Stimulated activated CD4-positive, alpha-beta T cell treated with anti-CD3 and anti-CD28 coated beads, TNF-alpha, amount 100 ng/mL, for 24 hours (primary cell): ENCODE measurements around the gene TEKT4.
A peak's percentile ranks its signal among the peaks of the same experiment; 100 is the strongest.
"Not testable (repeated sequence)": the region's sequence is repeated elsewhere in the genome, so short reads cannot be mapped to it uniquely, and the experiment has no call there.

Experiments used
- DNase-seq, 3 experiments: peaks; one replicate each; pipeline ENCODE4 v3.0.0-alpha.2; 2020; ENCODE audit warnings: low read depth in 3 of 3

Gene TEKT4, protein sequence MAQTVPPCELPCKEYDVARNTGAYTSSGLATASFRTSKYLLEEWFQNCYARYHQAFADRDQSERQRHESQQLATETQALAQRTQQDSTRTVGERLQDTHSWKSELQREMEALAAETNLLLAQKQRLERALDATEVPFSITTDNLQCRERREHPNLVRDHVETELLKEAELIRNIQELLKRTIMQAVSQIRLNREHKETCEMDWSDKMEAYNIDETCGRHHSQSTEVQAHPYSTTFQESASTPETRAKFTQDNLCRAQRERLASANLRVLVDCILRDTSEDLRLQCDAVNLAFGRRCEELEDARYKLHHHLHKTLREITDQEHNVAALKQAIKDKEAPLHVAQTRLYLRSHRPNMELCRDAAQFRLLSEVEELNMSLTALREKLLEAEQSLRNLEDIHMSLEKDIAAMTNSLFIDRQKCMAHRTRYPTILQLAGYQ

DNA sequence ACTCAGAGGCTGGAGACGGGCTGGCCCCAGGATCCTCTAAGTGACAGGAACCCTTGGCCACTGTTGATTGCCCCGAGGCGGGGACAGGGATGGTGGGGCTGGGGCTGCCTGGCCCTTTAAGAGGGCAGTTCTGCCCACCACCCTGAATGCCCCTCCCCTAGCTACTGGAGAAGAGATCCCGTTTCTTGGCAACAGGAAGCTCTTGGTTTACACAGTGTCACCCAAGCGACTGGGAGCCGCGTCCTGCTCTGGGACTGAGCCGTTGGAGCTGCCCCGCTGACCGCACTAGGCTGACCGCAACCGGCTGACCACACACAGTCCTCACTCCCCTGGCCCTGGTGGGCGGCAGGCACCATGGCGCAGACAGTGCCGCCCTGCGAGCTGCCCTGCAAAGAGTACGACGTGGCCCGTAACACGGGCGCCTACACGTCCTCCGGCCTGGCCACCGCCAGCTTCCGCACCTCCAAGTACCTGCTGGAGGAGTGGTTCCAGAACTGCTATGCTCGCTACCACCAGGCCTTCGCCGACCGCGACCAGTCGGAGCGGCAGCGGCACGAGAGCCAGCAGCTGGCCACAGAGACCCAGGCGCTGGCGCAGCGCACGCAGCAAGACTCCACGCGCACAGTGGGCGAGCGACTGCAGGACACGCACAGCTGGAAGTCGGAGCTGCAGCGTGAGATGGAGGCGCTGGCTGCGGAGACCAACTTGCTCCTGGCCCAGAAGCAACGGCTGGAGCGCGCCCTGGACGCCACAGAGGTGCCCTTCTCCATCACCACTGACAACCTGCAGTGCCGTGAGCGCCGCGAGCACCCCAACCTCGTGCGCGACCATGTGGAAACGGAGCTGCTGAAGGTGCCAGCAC lies at the start of gene TEKT4:
TEKT4 (plus strand) TSS at position 205 of the 862 bp plus-strand sequence; CDS start at position 355, 150 bp downstream.
- DNase-seq: no peak

DNA sequence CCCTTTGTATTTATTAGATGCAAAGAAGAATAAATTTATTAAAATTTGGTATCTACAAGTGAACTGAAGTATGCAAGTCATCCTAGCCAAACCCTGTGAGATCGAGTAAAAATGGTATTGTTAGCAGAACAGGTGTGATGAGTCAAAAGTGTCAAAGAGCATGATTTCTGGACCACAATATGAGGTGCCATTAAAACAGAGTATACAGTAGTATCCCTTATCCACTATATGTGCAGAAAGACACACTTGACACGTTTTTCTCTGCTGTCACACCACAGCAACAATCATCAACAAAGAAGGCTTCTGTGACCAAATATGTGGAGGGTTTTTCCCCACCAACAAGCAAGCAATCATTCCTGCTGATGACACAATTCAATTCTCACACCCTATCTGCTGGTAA lies 32.0 kb upstream of the TEKT4 start:
- not testable (repeated sequence) for DNase-seq

DNA sequence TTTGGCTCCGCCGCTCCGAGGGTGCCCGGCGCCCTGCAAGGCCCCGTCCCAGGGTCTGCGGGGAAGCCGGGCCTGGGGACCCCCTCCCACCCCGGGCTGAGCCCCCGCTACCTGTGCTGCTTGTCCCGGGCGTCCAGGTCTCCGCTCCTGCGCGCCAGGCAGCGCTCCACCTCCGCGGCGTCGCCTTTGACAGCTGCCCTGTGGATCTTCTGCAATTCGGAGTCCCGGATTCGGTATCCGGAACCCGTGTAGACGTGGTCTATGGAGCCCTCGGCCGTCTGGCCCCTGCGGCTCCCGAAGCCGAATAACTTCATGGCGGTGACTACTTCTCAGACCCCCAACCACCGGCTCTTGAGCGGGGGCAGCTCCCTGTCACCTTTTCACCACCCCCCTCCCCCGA lies 14.4 kb upstream of the TEKT4 start:
- DNase-seq: not testable (repeated sequence)

DNA sequence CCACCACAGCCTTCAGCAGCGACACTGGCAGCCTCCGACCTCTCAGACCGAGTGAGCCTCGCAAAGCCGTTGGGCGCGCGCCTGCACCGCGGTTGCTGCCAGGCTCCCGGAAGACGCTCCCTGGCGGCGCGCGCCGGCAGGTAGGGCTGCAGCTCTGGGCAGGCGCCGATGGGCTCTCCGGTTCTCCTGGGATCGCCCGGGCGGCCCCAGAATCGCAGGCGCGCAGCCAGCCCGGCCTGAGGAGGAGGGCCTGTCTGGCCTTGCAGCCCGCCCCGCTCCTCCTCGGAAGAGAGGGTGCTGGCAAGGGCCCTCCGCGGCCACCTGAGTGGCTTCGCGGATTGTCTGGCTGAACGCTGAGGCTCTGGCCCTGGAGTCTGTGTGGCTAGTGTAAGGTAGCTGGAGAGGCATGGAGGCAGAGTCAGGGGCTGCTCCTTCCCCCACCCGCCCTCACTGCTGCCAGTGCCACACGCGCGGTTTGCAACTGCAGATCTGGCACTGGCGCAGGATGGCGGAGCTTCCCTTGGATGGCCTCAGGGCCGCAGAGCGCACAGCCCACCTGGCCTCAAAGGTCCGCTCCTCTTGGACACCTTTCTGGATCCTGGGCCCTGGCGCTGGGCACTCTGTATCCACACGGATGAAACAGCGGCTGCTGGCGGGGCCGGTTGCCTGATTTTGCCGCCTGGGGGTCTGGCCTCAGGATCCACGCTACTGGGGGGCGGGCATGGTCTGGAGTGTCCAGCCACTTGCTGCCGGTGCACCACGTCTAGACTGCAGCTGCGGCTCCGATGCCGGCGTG lies 13.7 kb upstream of the TEKT4 start:
- DNase-seq: peak in 1 of 3 experiments; percentile 30

DNA sequence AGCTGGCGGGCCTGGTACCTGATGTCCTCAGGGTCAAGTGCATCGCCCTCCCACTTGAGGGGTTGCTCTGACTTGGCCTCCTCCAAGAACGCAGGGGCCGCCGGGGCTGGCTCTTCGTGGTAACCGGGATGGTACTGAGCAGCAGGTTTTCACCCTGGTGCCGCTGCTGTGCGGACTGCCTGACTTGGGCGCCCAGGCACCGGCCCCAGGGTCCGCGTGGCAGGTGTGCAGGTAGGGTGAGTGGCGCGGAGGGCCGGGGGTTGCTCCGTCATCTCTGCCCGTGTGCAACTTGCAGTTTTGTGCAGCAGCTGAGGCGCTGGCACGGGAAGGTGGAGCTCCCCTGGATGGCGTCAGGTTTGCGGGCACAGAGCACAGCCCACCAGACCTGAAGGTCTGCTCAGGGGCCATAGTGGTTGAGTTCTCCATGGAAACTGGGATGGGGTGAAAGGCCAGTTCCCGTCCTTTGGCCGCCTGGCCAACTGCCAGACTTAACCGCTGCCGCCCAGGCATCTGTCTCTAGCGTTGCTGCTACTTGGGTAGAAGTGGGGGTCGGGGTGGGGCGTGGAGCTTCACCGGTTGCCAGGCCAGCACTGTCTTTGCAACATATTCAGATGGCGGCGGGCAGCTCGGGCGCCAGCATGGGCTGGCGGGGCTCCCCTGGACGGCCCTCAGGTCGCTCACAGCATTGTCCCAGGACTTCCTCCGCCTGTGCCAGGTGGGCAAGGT lies 12.9 kb upstream of the TEKT4 start:
- not testable (repeated sequence) for DNase-seq

DNA sequence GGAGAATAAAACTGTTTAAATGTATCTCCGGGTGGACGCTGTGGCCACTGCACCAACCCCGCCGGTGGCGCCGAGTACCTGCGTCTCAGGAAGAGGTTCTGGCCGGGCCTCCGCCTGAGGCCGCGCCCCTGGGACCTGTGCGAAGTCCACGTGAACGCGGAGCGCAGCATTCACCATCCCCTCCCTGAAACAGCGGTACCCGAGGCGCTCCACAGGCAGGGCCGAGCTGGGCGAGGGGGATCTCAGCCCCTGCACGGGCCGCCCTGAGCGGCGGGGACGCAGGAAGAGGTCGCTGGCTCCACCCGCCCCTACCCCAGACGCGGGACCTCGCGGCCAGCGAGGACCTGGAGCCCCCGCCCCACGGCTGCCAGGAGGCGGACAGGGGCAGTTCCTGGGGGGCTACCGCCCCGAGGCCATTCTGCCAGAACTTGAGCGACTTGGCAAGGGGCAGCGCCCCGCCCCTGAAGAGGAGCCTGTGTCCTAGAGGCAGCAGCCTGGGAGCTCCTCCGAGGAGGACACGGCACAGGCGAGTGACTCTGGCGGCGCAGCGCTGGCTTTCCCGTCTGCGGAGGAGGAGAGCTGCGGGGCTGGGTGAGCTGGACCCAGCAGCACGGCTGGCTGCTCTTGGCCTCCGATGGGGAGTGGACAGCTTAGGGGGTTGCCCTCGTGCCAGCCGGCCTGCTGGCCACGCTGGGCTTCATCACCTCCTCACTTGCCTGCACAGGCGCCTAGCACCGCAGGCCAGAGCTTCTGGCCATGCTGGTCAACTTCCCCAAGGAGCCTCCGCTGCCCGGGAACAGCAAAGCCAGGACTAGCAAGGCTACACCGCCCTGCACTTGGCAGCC lies 9.7 kb upstream of the TEKT4 start:
- no peak for DNase-seq

DNA sequence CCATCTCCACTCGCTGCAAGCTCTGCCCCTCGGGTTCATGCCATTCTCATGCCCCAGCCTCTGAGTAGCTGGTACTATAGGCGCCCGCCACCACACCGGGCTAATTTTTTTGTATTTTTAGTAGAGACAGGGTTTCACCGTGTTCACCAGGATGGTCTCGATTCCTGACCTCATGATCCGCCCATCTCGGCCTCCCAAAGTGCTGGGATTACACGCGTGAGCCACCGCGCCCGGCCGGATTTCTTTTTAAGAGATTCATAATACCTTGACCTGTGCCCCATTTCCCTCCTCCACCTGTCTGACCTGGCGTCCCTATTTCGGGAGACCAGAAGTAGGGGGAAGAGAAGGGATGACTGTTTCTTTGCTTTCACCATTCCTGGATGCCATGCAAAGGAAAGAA lies 8.3 kb upstream of the TEKT4 start:
- DNase-seq: not testable (repeated sequence)

DNA sequence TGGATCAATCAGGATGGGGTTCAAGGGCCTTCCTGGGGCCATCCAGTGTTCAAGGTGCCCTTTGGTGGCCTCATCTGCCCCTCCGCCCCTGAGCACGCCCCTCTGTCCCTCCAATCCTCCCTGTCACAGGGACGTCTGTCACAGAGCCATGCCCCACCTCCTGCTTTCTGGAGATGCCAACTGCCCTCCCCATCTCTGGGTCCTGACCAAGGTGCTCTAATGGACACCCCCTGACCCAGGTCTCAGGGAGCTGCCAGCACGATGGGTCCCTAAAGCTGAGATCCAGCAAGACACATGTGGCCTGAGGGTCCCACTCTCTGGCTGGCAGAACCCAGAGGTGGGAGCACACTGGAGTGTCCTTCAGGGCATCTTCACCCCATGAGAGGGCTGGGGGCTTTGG lies 2.1 kb upstream of the TEKT4 start:
- DNase-seq: no peak

DNA sequence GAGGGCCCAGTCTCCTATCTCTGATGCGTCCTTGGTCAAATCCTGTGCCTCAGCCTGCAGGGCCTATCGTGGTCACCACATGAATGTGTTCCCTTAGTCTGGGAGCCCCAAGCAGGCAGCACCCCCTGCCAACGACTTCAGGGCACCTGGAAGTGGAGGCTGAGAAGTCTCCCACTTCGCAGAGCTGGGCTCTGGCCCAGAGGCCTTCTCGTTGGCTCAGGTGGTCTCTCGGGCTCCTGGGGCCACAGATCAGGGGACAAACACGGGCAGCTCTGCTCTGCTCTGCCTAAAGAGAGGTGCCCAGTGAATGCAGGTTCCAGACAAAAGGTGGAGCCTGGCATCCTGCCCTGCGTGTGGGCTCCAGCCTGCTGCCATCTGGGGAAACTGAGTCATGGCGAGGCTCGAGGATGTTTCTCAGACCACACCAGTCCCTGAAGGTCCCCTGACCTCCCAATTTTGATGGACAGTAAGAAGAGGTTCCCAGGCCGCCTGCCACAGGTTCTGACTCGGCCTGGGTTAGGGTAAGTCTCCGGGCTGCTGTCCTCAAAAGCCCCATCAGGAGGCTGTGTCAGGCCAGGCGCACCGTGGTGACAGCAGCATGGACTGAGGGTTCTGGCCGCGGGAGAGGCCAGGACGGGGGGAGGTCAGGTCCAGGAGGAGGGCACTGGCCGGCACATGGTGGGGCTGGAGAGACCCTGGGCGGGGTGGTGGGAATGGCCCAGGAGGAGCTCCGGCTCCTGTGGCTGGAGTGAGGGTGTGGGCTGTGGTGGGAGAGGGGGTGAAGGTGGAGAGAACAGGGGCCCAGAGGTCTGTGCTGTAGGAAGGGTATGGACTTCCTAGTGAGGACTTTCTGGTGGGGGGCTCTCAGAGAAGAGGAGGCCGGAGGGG lies 1.4 kb upstream of the TEKT4 start:
- DNase-seq: no peak

DNA sequence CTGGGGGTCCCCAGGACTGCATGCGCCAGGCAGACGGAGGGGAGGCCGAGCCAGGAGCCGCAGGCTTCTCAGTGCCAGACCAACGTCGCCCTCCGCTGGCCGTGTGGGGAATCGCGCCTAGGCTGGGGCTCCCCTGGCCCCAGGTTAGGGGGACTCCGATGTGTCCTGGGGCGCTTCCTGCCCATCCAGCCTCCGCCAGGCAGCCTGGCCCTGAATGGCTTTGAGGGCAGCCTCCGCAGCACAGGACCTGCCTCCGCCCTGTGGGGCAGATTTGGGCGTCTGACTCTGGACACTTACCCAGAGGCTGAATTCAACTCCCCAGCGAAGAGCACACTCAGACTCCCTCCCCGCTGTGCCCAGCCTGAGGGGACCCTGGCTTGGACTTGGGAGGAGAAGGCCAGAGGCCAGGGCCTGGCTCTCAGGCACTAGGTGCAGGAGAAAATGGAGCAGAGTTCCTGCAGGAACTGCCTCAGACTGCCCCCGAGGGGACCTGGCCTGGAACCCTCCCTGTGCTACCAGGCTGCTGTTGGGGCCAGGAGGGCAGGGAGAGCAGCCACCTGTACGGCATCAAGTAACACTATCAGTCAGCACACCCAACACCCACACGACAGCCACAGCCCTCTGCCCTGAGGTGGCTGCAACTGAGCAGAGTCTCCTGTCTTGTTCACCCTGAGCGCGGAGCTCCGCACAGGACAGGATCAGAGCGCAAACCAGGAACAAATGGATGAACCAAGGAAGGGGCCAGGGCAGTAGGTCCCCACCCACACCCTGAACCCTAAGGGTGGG lies 597 bp upstream of the TEKT4 start:
- DNase-seq: peak in 1 of 3 experiments; percentile 46

DNA sequence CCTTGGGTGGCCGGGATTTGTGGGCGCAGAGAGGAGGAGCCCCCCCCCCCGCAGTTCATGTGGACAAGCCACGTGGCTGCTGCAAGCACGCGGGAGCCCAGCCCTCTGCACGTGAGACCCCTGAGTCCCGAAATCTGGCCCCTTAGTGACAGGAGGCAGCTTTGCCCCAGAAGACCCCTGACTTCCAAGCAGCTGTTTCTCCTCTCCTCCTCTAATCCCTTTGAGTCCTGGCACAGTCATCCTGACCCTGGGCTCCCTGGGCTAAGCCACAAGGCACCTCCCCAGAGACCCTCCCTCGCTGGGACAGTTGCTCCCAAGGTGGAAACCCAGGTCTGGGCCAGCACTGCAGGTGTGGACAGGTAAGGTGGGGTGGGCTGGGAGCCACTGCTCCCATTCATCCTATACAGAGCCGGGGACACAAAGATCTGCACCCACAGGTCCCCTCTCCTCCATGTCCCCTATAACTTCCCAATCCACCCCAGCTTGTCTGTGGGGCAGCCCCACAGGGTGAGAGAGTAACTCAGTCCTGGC lies 923 bp downstream of the TEKT4 start:
- no peak for DNase-seq

DNA sequence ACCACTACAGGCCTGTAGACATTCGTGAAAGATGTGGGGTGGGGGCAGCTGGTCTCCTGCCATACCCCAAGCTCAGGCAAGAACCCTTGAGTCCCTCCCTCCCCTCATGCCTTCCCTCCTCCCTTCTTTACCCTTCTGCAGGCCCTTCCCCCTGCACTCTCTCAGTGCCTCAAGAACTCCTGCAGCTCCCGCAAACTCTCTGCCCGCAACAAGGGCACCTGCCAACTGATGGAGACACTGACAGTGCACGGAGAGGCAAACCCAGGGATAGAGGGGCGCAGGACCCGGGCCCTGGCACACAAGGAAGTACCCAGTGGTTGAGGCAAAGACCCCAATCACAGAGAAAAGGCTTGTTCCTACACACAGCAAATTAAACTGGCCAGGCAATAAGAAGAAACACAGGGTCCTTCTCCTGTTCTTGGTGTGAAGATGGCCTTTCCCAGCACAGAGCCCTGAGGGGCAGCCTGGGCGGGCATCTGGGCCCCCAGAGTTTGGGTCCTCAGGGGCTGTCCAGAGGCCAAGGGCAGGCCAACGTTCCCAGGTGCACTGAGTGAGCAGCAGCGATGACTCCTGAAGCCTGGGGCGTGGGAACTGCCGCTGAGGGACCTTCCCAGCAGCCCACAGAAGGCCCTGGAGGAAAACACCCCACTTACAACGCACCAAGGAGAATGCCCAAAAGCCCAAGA lies 1.6 kb downstream of the TEKT4 start:
- no peak for DNase-seq

DNA sequence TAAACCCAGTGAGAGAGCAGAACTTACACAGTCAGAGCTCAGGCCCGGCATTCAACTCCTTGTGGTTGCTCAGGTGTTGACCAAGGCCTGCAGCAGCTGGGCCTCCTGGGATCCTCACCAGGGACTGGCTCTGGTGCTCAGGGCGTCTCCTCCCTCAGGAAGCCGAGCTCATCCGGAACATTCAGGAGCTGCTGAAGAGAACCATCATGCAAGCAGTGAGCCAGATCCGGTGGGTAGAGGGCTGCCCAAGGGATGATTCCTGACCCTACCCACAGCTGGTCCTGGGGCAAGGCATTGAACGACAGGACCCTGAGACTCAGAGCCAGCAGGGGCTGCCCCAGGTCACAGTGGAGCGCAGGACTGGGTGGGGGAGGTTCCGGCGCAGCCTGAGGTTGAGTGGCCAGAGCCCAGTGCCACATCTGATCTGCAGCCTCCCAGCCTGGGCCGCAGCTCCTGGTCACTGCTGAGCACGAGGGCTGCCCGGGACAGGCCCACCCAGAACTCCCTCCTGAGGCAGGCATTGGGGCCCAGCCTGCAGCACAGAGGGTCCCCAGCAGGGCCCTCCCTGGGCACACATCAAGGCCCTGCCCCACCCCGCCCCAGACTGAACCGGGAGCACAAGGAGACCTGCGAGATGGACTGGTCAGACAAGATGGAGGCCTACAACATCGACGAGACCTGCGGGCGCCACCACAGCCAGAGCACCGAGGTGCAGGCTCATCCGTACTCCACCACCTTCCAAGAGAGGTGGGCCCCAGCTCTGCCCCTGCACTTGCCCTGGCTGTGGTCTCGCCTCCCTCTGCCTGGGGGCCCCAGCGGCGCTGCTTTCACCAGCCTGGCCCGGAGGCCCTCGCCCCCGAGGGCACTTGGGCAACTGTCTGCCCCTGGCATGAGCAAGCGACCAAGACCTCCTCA lies 2.4 kb downstream of the TEKT4 start:
- DNase-seq: no peak

DNA sequence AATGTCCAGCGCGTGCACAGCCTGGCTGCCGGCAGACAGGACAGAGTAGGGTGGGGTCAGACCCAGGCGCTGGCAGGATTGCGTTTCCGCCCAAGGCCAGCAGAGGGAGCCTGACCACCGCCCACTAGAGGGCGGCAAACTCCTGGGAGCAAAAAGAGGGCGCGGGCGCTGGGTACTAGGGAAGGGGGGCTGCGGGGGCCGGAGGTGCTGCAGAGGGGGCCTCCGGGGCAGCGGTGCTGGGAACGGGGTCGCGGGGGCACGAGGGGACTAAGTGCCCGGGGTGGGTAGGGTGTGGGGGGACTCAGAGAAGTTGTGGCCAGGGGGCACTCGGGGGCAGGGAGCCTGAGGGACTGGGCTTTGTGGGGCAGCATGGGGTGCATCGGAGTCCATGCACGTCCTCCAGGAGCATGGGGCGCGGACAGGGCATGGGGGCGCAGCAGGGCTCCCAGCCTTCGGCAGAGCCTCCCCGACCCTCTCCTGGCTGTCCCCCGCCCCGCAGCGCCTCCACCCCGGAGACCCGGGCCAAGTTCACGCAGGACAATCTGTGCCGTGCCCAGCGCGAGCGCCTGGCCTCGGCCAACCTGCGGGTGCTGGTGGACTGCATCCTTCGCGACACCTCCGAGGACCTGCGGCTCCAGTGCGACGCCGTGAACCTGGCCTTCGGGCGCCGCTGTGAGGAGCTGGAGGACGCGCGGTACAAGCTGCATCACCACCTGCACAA lies 3.2 kb downstream of the TEKT4 start:
- peak; percentile 33 to 69 (median 42) for DNase-seq

DNA sequence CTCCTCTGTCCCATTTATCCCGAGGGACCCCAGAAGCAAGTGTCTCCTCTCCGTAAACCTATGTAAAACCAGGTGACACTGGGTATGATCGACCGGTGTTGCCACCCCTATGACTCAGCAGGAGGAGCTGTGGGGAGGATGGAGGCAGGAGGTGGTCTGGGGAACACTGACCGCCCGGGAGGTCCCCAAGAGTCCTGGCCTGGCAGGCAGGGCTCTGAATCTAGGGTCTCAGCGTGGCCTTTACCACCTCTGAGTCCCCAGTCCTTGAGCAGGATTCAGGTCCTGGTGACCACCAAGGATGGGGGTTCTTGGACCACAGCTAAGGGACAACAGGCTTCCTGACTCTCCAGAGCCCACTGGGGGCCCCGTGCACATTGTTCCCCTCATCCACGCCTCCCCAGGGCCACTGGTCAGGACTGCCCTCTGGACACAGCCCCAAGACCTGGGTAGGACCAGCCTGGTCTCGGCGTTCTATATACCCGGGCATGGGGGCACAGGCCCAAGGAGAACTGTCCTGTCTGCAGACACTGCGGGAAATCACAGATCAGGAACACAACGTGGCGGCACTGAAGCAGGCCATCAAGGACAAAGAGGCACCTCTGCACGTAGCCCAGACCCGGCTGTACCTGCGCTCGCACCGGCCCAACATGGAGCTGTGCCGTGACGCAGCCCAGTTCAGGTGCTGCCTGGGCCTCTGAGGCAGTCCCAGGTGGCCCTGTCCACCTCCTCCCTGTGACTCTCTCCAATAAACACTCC lies 4.0 kb downstream of the TEKT4 start:
- no peak for DNase-seq
